HG03460 (cell line): ENCODE data around the gene FLVCR1.

Experiments used
- ATAC-seq: cut with Tn5 transposase; IDR thresholded peaks from one replicate; pipeline ENCODE4 v1.9.1; 2021; ENCODE audit not compliant: unreplicated experiment

The FLVCR1 gene

DNA sequence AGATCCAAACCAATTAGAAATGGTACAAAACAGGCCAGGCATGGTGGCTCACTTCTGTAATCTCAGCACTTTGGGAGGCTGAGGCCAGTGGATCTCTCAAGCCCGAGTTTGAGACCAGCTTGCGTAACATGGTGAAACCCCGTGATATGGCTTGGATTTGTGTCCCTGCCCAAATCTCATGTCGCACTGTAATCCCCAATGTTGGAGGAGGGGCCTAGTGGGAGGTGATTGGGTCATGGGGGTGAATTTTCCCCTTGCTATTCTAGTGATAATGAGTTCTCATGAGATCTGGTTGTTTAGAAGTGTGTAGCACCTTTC, 85.3 kb downstream of the FLVCR1 start:
- ATAC-seq, result no peak

DNA sequence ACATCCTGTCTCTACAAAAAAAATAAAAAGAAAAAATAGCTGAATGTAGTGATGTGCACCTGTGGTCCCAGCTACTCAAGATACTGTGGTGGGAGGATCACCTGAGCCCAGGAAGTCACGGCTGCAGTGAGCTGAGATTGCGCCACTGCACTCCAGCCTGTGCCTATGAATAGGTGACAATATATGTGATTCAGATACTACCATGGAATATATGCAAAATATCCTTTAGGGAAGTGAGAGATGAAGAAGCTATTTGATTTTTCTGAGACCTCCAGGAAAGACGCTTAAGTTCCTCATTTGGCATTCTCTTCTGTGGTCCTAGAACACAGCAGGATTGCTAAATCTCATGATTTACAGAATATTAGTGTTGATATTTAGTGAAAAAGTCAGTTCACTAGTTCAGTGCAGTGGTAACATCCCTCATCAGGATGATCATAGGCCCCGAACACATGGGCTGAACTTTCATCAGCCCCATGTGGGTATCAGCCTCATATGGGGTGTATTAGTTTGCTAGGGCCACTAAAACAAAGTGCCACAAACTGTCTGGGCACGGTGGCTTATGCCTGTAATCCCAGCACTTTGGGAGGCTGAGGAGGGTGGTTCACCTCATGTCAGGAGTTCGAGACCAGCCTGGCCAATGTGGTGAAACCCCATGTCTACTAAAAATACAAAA, 86.3 kb downstream of the FLVCR1 start:
- ATAC-seq, result no peak

DNA sequence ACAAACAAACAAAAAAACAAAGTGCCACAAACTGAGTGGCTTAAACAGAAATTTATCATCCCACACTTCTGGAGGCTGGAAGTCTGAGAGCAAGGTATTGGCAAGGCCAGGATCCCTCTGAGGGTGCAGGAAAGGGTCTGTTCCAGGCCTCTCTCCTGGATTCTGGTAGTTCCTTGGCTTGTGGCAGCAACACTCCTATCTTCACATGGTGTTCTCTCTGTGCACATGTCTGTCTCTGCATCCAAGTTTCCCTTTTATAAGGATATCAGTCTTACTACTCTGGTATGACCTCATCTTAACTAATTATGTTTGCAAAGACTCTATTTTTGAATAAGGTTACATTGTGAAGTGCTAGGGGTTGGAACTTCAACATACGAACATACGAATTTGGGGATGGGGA, 87.0 kb downstream of the FLVCR1 start:
- ATAC-seq, result no peak

DNA sequence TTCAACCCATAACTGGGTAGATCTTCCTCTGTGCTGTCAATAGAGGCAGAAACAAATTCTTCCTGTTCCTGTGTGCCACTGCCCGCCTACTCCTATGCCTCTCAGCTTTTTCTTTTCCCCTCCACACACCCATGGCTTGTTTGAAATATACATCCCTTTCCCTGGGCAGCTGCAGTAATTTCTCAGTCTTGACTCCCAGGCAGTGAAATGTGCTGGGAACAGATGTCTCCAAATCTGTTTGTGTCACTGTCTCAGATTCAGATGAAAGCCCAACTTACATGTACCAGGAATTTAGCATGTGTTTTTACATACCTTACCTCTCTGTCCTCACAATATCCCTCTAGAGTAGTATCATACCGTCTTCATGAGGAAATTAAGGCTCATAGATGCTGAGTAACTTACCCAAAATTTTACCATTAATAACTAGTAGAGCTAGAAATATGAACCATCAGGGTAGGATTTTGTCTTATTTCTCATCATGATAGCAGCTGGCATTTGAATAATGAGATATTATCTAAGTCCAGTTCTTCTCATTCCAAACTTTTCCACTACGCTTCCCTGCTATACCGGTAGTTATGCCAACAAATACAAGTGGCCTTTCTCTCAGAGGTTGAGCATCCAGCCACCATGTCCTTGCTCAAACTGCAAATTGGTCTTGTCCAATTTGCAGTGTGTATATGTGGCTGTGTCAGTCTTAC, 87.5 kb downstream of the FLVCR1 start:
- no peak for ATAC-seq

DNA sequence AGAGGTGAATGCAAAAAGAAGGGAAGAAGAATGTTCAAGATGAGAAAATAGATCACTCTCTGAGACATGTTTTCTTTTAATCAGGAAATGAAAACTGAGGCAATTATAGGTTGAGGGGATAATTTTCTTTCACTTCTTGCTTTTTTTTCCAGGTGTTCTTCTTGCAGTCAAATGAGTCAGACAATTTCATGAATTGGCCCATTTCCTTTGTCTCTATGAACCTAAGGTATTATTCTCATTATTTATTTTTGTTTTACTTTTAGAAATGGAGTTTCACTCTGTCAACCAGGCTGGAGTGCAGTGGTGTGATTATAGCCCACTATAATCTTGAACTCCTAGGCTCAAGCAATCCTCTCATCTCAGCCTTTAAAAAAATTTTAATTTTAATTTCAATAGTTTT, 88.8 kb downstream of the FLVCR1 start:
- no peak for ATAC-seq
